HepG2 (cell line): Measurements from ENCODE around the gene FIGNL1. TPM values are rescaled to one million over a fixed set of nuclear protein-coding genes. Genes with fewer than 3 reads are reported as not detected.

Source experiments
- BORCS8-MEF2B ChIP-seq: sonication (generic); formaldehyde crosslinking; IDR thresholded peaks from 2 replicates; pipeline ENCODE4 v1.8.0; 2022; ENCODE audit warnings: mild to moderate bottlenecking, missing genetic modification reagents
- ELF3 ChIP-seq: IDR thresholded peaks from 2 replicates; pipeline ENCODE4 v1.6.1; 2016; ENCODE audit warnings: missing genetic modification reagents, missing compliant biosample characterization
- FLYWCH1 ChIP-seq: sonication (generic); formaldehyde crosslinking; IDR thresholded peaks from 2 replicates; pipeline ENCODE4 v1.8.1; 2023; ENCODE audit warnings: mild to moderate bottlenecking, missing genetic modification reagents
- KLF16 ChIP-seq, 2 experiments: sonication (generic) in 1 of 2; formaldehyde crosslinking in 1 of 2; IDR thresholded peaks; 2 replicates each; pipeline versions ENCODE4 v1.6.1 to v1.8.0; 2016 to 2023; ENCODE audit warnings: missing genetic modification reagents in 2 of 2, missing compliant biosample characterization in 1 of 2
- KLF6 ChIP-seq: IDR thresholded peaks from 2 replicates; pipeline ENCODE4 v1.8.0; 2016; ENCODE audit warnings: missing biosample characterization, missing genetic modification reagents
- MAX ChIP-seq: IDR thresholded peaks from 2 replicates; pipeline ENCODE4 v1.6.1; 2012; ENCODE audit warnings: inconsistent platforms
- MIXL1 ChIP-seq: IDR thresholded peaks from 2 replicates; pipeline ENCODE4 v1.6.1; 2016
- RAD21 ChIP-seq: fragments of 450-650 bp; formaldehyde crosslinking; IDR thresholded peaks from 2 replicates; pipeline ENCODE4 v1.5.0; 2020; ENCODE audit warnings: mild to moderate bottlenecking
- SIX4 ChIP-seq: sonication (generic); formaldehyde crosslinking; IDR thresholded peaks from 2 replicates; pipeline ENCODE4 v1.4.0; 2020; ENCODE audit warnings: missing genetic modification reagents
- SNAI1 ChIP-seq: sonication (generic); formaldehyde crosslinking; IDR thresholded peaks from 2 replicates; pipeline ENCODE4 v1.5.0; 2020; ENCODE audit warnings: mild to moderate bottlenecking, missing genetic modification reagents, borderline replicate concordance
- XBP1 ChIP-seq: sonication (generic); formaldehyde crosslinking; IDR thresholded peaks from 2 replicates; pipeline ENCODE4 v1.5.0; 2020; ENCODE audit warnings: missing genetic modification reagents
- ZNF225 ChIP-seq: sonication (generic); formaldehyde crosslinking; IDR thresholded peaks from 2 replicates; pipeline ENCODE4 v1.4.0; 2020; ENCODE audit warnings: mild to moderate bottlenecking, missing genetic modification reagents
- ZNF350 ChIP-seq: sonication (generic); formaldehyde crosslinking; IDR thresholded peaks from 2 replicates; pipeline ENCODE4 v1.4.0; 2020; ENCODE audit warnings: mild to moderate bottlenecking, low read depth, missing genetic modification reagents, borderline replicate concordance
- ZNF362 ChIP-seq: sonication (generic); formaldehyde crosslinking; IDR thresholded peaks from 2 replicates; pipeline ENCODE4 v1.4.0; 2020; ENCODE audit warnings: missing genetic modification reagents, mild to moderate bottlenecking, borderline replicate concordance
- ZNF557 ChIP-seq: sonication (generic); formaldehyde crosslinking; IDR thresholded peaks from 2 replicates; pipeline ENCODE4 v1.4.0; 2020; ENCODE audit warnings: missing genetic modification reagents
- ZNF768 ChIP-seq: sonication (generic); formaldehyde crosslinking; IDR thresholded peaks from 2 replicates; pipeline ENCODE4 v1.4.0; 2020; ENCODE audit warnings: missing genetic modification reagents
- polyA plus RNA-seq, 8 experiments: library from polyadenylated mRNA; depleted of rRNA in 3 of 8; stranded (reverse) in 7 of 8; unstranded in 1 of 8; fragments of >200 nt; fragmentation: Illumina TruSeq in 4 of 8; extraction: Trizol in 4 of 8; gene quantifications; 2 replicates each; pipeline versions ENCODE4 v1.2.1 to v1.2.3, GENCODE V29; 2011 to 2016; ENCODE audit warnings: low read depth in 4 of 8, missing spikeins in 1 of 8, mixed read lengths in 1 of 8; ENCODE audit not compliant: insufficient read depth in 1 of 8
- total RNA-seq, 5 experiments: library from RNA; depleted of rRNA; stranded (reverse); fragments of >200 nt; fragmentation: Illumina TruSeq; extraction: Trizol; gene quantifications; 2 replicates each; pipeline ENCODE4 v1.2.3, GENCODE V29; 2016; ENCODE audit warnings: low read depth in 1 of 5
- TF ChIP-seq, protein P1 (sequence below): sonication (generic); formaldehyde crosslinking; IDR thresholded peaks from 2 replicates; pipeline ENCODE4 v1.8.1; 2023; ENCODE audit warnings: mild to moderate bottlenecking, missing genetic modification reagents, borderline replicate concordance
- TF ChIP-seq, protein P2 (sequence below): sonication (generic); formaldehyde crosslinking; IDR thresholded peaks from 2 replicates; pipeline ENCODE4 v1.5.1; 2020; ENCODE audit warnings: mild to moderate bottlenecking, missing genetic modification reagents, moderate library complexity
- TF ChIP-seq, protein P3 (sequence below): IDR thresholded peaks from 2 replicates; pipeline ENCODE4 v1.4.0; 2020; ENCODE audit warnings: mild to moderate bottlenecking, missing genetic modification reagents

Gene FIGNL1
- total and polyA plus RNA-seq, 2 of the 13 experiments (the other 11 are each of a cell fraction or from before 2014, with no cell fraction given): 4.0 to 20.9 TPM

- TF ChIP-seq, protein P1, sequence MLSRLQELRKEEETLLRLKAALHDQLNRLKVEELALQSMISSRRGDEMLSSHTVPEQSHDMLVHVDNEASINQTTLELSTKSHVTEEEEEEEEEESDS (CRISPR knock-in tag): no peak
- TF ChIP-seq ZNF362 (CRISPR knock-in tag) (0 out of 2 replicates have a peak, but pooled peaks have one; percentile 23), KLF16 (CRISPR knock-in tag; IDR thresholded peaks at IDR 0.05) (0 out of 4 replicates have a peak, but pooled peaks of 1 of the 2 experiments have one; percentile 45), ZNF350 (peak; percentile 50; the same call in 1 of the 2 replicates), XBP1 (CRISPR knock-in tag) (no peak), RAD21 (peak; percentile 96), ELF3 (CRISPR knock-in tag) (peak; percentile 60; the same call in 1 of the 2 replicates), SNAI1 (CRISPR knock-in tag) (no peak), ZNF768 (peak; percentile 32; the same call in 1 of the 2 replicates), FLYWCH1 (no peak), MIXL1 (CRISPR knock-in tag) (0 out of 2 replicates have a peak, but pooled peaks have one; percentile 35), SIX4 (CRISPR knock-in tag) (0 out of 2 replicates have a peak, but pooled peaks have one; percentile 31), BORCS8-MEF2B (CRISPR knock-in tag) (peak; percentile 68; the same call in 1 of the 2 replicates), MAX (peak; percentile 91), KLF6 (CRISPR knock-in tag) (0 out of 2 replicates have a peak, but pooled peaks have one; percentile 59), ZNF225 (CRISPR knock-in tag) (0 out of 2 replicates have a peak, but pooled peaks have one; percentile 41), ZNF557 (no peak)
- TF ChIP-seq, protein P2, sequence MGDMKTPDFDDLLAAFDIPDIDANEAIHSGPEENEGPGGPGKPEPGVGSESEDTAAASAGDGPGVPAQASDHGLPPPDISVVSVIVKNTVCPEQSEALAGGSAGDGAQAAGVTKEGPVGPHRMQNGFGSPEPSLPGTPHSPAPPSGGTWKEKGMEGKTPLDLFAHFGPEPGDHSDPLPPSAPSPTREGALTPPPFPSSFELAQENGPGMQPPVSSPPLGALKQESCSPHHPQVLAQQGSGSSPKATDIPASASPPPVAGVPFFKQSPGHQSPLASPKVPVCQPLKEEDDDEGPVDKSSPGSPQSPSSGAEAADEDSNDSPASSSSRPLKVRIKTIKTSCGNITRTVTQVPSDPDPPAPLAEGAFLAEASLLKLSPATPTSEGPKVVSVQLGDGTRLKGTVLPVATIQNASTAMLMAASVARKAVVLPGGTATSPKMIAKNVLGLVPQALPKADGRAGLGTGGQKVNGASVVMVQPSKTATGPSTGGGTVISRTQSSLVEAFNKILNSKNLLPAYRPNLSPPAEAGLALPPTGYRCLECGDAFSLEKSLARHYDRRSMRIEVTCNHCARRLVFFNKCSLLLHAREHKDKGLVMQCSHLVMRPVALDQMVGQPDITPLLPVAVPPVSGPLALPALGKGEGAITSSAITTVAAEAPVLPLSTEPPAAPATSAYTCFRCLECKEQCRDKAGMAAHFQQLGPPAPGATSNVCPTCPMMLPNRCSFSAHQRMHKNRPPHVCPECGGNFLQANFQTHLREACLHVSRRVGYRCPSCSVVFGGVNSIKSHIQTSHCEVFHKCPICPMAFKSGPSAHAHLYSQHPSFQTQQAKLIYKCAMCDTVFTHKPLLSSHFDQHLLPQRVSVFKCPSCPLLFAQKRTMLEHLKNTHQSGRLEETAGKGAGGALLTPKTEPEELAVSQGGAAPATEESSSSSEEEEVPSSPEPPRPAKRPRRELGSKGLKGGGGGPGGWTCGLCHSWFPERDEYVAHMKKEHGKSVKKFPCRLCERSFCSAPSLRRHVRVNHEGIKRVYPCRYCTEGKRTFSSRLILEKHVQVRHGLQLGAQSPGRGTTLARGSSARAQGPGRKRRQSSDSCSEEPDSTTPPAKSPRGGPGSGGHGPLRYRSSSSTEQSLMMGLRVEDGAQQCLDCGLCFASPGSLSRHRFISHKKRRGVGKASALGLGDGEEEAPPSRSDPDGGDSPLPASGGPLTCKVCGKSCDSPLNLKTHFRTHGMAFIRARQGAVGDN (CRISPR knock-in tag): peak; percentile 85
- TF ChIP-seq, protein P3, sequence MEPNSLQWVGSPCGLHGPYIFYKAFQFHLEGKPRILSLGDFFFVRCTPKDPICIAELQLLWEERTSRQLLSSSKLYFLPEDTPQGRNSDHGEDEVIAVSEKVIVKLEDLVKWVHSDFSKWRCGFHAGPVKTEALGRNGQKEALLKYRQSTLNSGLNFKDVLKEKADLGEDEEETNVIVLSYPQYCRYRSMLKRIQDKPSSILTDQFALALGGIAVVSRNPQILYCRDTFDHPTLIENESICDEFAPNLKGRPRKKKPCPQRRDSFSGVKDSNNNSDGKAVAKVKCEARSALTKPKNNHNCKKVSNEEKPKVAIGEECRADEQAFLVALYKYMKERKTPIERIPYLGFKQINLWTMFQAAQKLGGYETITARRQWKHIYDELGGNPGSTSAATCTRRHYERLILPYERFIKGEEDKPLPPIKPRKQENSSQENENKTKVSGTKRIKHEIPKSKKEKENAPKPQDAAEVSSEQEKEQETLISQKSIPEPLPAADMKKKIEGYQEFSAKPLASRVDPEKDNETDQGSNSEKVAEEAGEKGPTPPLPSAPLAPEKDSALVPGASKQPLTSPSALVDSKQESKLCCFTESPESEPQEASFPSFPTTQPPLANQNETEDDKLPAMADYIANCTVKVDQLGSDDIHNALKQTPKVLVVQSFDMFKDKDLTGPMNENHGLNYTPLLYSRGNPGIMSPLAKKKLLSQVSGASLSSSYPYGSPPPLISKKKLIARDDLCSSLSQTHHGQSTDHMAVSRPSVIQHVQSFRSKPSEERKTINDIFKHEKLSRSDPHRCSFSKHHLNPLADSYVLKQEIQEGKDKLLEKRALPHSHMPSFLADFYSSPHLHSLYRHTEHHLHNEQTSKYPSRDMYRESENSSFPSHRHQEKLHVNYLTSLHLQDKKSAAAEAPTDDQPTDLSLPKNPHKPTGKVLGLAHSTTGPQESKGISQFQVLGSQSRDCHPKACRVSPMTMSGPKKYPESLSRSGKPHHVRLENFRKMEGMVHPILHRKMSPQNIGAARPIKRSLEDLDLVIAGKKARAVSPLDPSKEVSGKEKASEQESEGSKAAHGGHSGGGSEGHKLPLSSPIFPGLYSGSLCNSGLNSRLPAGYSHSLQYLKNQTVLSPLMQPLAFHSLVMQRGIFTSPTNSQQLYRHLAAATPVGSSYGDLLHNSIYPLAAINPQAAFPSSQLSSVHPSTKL: peak; percentile 37; the same call in 1 of the 2 replicates
- TF ChIP-seq, all 625 proteins: peak for 117
Observed at GRCh38 chr7:50467817-50468610, 17.9 kb upstream of the FIGNL1 start (continued).
